ENCODE results near the gene STX10.

Gene STX10

GRCh38 chr19:13117772-13118423 lies 32.3 kb downstream of the STX10 start, which contains the start of gene NACC1:
NACC1 (plus strand) TSS chr19:13118264; CDS start chr19:13135208, 16,944 bp downstream.
- DNase-seq: peak; percentile 91

GRCh38 chr19:13117176-13117771 lies 32.9 kb downstream of the STX10 start:
- peak; percentile 34 for DNase-seq

DNA sequence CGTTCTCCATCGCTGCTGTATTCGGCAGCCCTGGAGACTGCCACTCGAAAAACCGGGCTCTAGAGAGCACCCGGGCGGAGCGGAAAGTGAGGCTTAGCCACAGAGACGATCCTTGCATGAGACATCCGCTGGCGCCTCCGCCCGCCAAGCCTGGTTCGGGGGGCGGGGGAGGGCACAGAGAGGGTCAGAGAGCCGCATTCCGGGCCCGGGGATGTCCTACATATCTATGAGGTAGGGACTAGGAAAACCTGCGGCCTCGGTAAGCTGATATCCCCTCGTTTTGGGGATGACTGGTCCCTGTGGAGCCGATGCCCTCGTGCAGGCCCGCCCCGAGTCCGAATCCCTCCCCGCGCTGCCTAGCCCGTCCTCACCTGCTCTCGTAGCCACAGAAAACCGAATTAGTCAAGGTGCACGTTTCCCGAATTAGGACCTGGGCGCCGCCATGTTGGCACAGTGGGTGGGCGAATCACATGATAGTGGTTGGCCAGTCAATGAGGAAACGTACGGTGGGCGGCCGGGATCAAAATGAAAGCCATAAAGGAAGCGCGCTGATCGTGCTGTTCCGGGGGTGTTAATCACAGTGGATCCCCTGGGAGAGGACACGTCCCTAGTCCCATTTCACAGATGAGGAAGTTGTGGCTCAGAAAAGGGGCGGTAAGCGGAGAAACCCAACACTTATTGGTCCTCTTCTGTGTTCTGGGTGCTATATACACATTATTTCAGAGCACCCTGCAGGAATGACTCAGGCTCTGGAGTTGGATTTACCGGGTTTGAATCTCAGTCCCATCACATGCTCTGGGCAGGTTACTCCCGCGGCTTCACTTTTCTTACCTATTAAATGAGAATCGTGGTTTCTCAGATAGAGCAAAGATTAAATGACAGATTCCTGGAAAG lies 33.6 kb downstream of the STX10 start, which contains the start of gene TRMT1:
Gene TRMT1 (minus strand): TSS at position 459 of the 894 bp plus-strand sequence. CDS start 341 bp downstream, at position 118.
- peak; percentile 91 for DNase-seq

DNA sequence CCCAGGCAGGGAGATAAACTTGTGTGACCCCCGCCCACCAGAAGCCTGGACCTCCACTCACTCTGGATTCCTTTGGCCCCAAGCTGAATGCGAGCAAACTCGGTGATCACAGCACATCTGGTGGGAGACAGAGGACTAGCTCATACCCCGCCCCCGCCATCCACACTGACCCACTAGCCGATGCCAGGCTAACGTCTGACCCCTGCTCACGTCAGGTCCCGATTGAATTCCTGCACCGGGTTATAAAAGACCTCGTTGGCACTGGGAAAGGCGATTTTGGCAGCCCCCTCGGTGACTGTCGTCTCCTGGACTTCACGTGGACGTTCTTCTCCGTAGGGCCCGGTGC lies 34.3 kb downstream of the STX10 start:
- DNase-seq: no peak

DNA sequence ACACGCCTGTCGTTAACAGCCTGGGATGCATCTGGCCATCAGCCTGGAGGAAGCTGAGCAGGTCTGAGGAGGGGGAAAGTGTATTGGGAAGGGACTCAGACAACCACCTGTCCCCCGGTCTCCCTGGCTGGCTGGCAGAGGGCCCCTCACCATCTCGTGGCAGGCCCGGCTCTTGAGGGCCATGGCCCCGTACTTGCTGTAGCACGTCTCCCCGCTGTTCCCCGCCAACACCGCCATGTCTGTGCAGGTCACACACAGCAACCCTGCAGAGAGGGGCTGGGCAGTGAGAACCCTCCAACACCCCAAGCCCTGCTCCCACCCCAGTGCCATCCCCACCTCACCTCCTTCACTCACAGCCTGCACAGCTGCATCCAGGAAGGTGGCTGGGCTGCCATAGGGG lies 37.6 kb downstream of the STX10 start:
- no peak for DNase-seq

GRCh38 chr19:13110099-13110610 lies 40.0 kb downstream of the STX10 start:
- no peak for DNase-seq

- DNase-seq: no peak
These were observed 40.6 kb downstream of the STX10 start for GRCh38 chr19:13109361-13110098.

GRCh38 chr19:13104848-13105711 lies 45.1 kb downstream of the STX10 start:
- peak; percentile 45 for DNase-seq

- DNase-seq: peak; percentile 65
These were observed 45.8 kb downstream of the STX10 start for GRCh38 chr19:13104360-13104847.

GRCh38 chr19:13103581-13104359 lies 46.4 kb downstream of the STX10 start:
- DNase-seq: no peak

- DNase-seq: peak; percentile 47
These were observed 47.3 kb downstream of the STX10 start, which contains the start of gene LYL1 for GRCh38 chr19:13102666-13103580. LYL1 (minus strand) TSS chr19:13102858; CDS start chr19:13101171, 1,687 bp downstream.

DNA sequence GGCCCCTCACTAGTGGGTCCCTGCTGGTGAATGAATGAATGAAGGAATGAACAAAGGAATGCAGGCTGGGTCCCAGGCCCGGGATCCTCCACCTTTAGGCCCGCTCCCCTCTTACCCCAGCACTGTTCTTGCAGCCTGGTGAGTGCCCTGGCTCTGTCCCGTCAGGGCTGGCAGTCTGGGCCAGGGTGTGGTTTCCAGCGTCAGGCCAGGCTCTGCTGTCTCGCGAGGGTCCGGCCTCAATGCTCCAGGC lies 47.8 kb downstream of the STX10 start:
- DNase-seq: no peak

DNA sequence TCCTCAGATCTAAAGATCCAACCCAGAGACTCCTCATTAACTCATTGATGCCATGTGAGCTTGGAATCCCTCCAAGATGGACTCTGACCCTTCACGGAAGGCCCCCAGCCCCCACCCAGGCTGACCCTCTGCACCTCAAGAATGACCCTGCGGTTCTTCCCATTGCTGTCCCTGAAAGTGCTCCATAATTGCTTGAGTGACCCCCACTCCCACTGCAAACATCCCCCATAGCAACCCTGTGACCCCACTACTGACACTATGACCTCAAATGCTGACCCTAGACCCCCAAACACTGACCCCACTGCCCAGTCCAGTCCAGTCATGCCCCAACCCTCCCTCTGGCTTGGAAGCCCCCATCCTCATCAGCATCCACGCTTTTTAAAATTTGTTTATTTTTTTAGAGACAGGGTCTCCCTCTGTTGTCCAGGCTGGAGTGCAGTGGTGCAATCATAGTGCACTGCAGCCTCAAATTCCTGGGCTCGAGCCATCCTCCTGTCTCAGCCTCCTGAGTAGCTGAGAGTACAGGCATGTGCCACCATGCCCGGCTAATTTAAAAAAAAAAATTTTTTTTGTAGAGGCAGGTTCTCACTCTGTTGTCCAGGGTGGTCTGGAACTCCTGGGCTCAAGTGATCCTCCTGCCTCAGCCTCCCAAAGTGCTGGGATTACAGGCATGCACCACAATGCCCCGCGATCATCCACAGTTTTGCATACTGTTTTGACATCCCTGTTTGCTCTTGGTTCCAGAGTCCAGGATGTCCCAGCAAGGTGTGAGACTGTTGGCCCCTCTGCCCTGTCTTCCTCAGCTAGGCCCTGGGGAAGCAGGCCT lies 48.4 kb downstream of the STX10 start:
- no peak for DNase-seq

- no peak for DNase-seq
These were observed 49.2 kb downstream of the STX10 start for GRCh38 chr19:13100841-13101589.

- DNase-seq: peak; percentile 85
These were observed 50.1 kb downstream of the STX10 start for GRCh38 chr19:13100031-13100588.

DNA sequence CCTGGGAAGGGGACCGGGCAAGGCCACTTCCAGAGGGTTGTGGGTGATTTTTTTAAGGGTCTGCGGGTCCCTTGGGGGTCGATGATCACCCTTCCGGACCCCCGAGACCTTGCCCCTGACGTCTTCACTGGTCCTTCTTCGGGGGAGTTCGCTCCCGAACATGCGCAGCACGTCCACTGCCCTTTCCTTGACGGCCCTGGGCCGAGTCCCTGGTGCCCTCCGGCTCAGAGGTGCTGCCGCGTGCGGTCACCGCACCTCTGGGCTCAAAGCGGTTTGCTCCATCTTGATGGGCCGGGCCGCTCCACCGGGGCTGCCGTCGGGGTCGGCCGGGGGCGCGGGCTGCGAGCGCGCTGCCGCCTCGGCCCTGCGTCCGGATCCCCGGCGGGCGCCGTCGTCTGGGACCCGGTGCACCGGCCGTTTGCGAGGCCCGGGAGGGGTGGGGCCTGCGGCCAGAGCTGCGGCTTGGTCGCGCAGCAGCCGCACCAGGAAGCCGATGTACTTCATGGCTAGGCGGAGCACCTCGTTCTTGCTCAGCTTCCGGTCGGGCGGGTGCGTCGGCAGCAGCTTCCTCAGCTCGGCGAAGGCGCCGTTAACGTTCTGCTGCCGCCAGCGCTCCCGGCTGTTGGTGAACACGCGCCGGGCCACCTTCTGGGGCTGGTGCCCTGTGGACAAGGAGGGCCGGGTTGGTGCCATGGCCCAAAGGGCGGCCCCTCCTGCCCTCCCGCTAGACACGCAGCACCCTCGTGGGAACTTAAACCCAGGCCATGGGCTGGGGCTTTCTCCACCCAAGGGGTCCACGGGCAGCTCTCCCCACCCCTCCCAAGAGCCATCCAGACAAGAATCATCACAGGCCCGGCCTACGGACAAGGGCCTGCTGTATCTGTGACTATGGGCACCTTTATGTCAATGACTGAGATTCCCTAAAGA lies 50.8 kb downstream of the STX10 start:
- DNase-seq: peak; percentile 83

Measured in CD4-positive, alpha-beta T cell treated with Interleukin-21 for 1 hour (primary cell).